Endodermal cell (in vitro differentiated cells): ENCODE data around the gene ST7. TPM values are rescaled to one million over a fixed set of nuclear protein-coding genes. Genes with fewer than 3 reads are reported as not detected.

Source experiments
- DNase-seq: peaks from one replicate; pipeline ENCODE4 v3.0.0-alpha.2; 2017
- H3K27ac ChIP-seq: 2 replicates; pipeline ENCODE4 v1.5.1; 2013; ENCODE audit warnings: mild to moderate bottlenecking, low read depth, low read length, moderate library complexity
- H3K27me3 ChIP-seq: 2 replicates; pipeline ENCODE4 v1.6.1; 2013; ENCODE audit warnings: mild to moderate bottlenecking, low read length, moderate library complexity; ENCODE audit not compliant: insufficient read depth, control insufficient read depth, poor library complexity, severe bottlenecking
- H3K36me3 ChIP-seq: 2 replicates; pipeline ENCODE4 v1.7.0; 2013; ENCODE audit warnings: mild to moderate bottlenecking, low read length, moderate library complexity; ENCODE audit not compliant: control insufficient read depth, insufficient read depth
- H3K4me1 ChIP-seq: one replicate; pipeline ENCODE4 v1.7.0; 2013; ENCODE audit warnings: low read length; ENCODE audit not compliant: control insufficient read depth, insufficient read depth
- H3K4me3 ChIP-seq: 2 replicates; pipeline ENCODE4 v1.5.1; 2013; ENCODE audit warnings: mild to moderate bottlenecking, low read length, moderate library complexity
- H3K9ac ChIP-seq: 2 replicates; pipeline ENCODE4 v1.6.1; 2013; ENCODE audit warnings: mild to moderate bottlenecking, low read length, moderate library complexity; ENCODE audit not compliant: poor library complexity, severe bottlenecking; ENCODE audit errors: extremely low read depth
- H3K9me3 ChIP-seq: 2 replicates; pipeline ENCODE4 v1.6.1; 2013; ENCODE audit warnings: mild to moderate bottlenecking, low read length, moderate library complexity; ENCODE audit not compliant: control insufficient read depth
- H3K27ac Mint-ChIP-seq: 2 replicates; pipeline ENCODE4 v1.8.0; 2020; ENCODE audit warnings: mixed read lengths
- H3K27me3 Mint-ChIP-seq: 2 replicates; pipeline ENCODE4 v1.8.0; 2021; ENCODE audit warnings: mild to moderate bottlenecking, mixed read lengths; ENCODE audit not compliant: insufficient read depth
- H3K36me3 Mint-ChIP-seq: 2 replicates; pipeline ENCODE4 v1.8.0; 2020; ENCODE audit warnings: low read depth, mixed read lengths
- H3K4me1 Mint-ChIP-seq: 2 replicates; pipeline ENCODE4 v1.8.0; 2020; ENCODE audit warnings: mixed read lengths
- H3K4me3 Mint-ChIP-seq: 2 replicates; pipeline ENCODE4 v1.8.0; 2020; ENCODE audit warnings: mild to moderate bottlenecking, moderate library complexity, mixed read lengths
- H3K9me3 Mint-ChIP-seq: 2 replicates; pipeline ENCODE4 v1.8.0; 2020; ENCODE audit warnings: mild to moderate bottlenecking, mixed read lengths
- WGBS, 2 experiments: methylation state at CpG; one replicate each; pipeline versions ENCODE4 v1.1.5 to v1.1.7; 2013; ENCODE audit warnings: missing lambda C conversion rate in 2 of 2, mixed read lengths in 1 of 2; ENCODE audit not compliant: insufficient coverage in 1 of 2, insufficient read length in 1 of 2; 5-methylcytosine and 5-hydroxymethylcytosine counted together
- total RNA-seq, 2 donors: library from RNA; stranded (reverse); fragmentation: NEBNext Ultra II Directional in 1 of 2; extraction: Animal tissue kit (Norgen Biotek cat#: 25700) in 1 of 2; gene quantifications; 2 replicates in 1 of 2; 3 replicates in 1 of 2; pipeline ENCODE4 v1.2.1, GENCODE V29; 2021
- TF ChIP-seq, protein P1 (sequence below): fragments of 200-600 bp; sonication (generic); conservative IDR thresholded peaks from 2 replicates; pipeline ENCODE4 v1.5.0; 2021; ENCODE audit warnings: antibody characterized with exemption, mild to moderate bottlenecking

ST7 gene
- total RNA-seq, 2 donors from 2014 or later, result 6.4 to 8.9 TPM

DNA sequence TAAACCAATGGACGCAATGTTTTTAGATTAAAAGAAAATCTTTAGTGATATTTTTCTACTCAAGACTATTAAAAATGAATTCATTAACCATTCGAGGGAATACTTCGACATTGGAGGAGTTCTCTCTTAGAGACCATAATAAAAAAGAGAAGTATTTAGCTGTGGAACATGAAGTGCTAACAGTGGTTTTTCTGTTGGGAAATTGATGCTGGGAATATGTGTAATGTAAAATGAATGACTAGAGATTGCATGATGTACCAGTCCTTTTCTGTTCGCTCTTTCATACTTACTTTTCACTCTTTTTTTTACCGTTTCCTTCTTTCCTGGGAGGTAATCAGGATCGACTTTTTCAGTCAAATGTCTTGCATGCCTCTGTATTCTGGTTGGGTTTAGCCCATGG, 41.3 kb downstream of the ST7 start:
- H3K4me3 ChIP-seq, result no peak overlapping the region
- Mint-ChIP-seq H3K27me3 (peaks cover 5% of the 10 kb centered on the region), H3K27ac (no peak overlapping the region), H3K4me3 (no peak overlapping the region), H3K9me3 (peaks cover 50% of the 10 kb centered on the region), H3K4me1 (no peaks in the 10 kb centered on the region), H3K36me3 (peaks cover 29% of the 10 kb centered on the region)
- 80 to 93% methylated on average over 1 to 6 of the region's 6 CpGs for WGBS, 2 experiments
- peaks cover 31% of the 10 kb centered on the region for H3K9me3 ChIP-seq
- TF ChIP-seq, protein P1, sequence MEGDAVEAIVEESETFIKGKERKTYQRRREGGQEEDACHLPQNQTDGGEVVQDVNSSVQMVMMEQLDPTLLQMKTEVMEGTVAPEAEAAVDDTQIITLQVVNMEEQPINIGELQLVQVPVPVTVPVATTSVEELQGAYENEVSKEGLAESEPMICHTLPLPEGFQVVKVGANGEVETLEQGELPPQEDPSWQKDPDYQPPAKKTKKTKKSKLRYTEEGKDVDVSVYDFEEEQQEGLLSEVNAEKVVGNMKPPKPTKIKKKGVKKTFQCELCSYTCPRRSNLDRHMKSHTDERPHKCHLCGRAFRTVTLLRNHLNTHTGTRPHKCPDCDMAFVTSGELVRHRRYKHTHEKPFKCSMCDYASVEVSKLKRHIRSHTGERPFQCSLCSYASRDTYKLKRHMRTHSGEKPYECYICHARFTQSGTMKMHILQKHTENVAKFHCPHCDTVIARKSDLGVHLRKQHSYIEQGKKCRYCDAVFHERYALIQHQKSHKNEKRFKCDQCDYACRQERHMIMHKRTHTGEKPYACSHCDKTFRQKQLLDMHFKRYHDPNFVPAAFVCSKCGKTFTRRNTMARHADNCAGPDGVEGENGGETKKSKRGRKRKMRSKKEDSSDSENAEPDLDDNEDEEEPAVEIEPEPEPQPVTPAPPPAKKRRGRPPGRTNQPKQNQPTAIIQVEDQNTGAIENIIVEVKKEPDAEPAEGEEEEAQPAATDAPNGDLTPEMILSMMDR, result no peak
- H3K4me1 ChIP-seq, result no peaks in the 10 kb centered on the region
- H3K36me3 ChIP-seq, result no peaks in the 10 kb centered on the region
- H3K9ac ChIP-seq, result no peak overlapping the region
- no peak overlapping the region for H3K27ac ChIP-seq
- no peak for DNase-seq
- H3K27me3 ChIP-seq, result no peaks in the 10 kb centered on the region

DNA sequence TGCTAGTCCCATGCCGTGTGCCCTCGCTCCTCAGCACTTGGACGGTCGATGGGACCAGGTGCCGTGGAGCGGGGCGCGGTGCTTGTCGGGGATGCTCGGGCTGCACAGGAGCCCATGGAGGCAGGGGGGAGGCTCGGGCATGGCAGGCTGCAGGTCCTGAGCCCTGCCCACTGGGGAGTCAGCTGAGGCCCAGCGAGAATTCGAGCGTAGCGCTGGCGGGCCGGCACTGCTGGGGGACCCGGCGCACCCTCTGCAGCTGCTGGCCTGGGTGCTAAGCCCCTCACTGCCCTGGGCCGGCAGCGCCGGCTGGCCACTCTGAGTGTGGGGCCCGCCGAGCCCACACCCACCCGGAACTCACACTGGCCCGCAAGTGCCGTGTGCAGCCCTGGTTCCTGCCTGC, 44.7 kb downstream of the ST7 start:
- 96 to 100% methylated on average over 10 to 27 of the region's 27 CpGs for WGBS, 2 experiments
- H3K9ac ChIP-seq, result no peak overlapping the region

DNA sequence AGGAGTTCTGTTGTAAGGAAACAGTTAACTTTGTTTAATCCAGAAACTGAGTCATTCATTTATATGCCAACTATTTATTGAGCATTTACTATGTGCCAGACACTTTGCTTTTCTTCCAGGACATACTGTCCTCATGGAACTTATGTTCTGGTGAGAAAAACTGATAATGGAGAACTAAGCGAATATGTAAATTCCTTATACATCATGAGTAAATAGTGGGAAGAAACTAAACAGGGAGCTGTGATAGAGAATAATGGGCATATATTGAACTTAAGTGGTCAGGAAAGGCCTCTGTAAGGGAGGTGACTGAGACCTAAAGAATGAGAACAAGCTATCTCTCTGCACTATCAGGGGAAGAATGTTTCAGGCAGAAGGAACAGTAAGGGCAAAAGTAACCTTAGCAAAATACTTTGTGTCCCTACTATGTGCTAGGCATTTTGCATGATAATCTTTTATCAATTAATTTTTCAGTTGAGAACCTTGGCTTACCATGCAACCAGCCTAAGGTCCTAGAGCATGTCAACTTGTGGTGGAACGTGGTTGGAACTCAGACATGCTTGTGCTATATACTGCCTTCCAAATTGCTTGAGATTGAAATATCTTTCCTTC, 45.4 kb downstream of the ST7 start:
- Histone ChIP-seq H3K4me1 (no peaks in the 10 kb centered on the region), H3K9me3 (peaks cover 12% of the 10 kb centered on the region), H3K27me3 (peaks cover 4% of the 10 kb centered on the region), H3K27ac (no peak overlapping the region), H3K9ac (no peak overlapping the region), H3K36me3 (no peaks in the 10 kb centered on the region), H3K4me3 (no peak overlapping the region)
- 71 to 87% methylated on average over 1 to 2 of the region's 2 CpGs for WGBS, 2 experiments
- TF ChIP-seq, protein P1, result no peak
- peaks cover 9% of the 10 kb centered on the region for H3K36me3 Mint-ChIP-seq
- H3K4me1 Mint-ChIP-seq, result no peaks in the 10 kb centered on the region
- H3K9me3 Mint-ChIP-seq, result peaks cover 18% of the 10 kb centered on the region
- H3K27me3 Mint-ChIP-seq, result no peaks in the 10 kb centered on the region
- H3K27ac Mint-ChIP-seq, result no peak overlapping the region
- DNase-seq, result no peak
- no peak overlapping the region for H3K4me3 Mint-ChIP-seq

More for the DNA sequence above, 44.7 kb downstream of the ST7 start:
- no peaks in the 10 kb centered on the region for H3K4me1 Mint-ChIP-seq
- H3K9me3 ChIP-seq, result peaks cover 12% of the 10 kb centered on the region
- H3K27me3 ChIP-seq, result no peaks in the 10 kb centered on the region
- H3K36me3 ChIP-seq, result no peaks in the 10 kb centered on the region
- peaks cover 2% of the 10 kb centered on the region for H3K27me3 Mint-ChIP-seq
- H3K9me3 Mint-ChIP-seq, result peaks cover 22% of the 10 kb centered on the region
- no peak for DNase-seq
- no peak overlapping the region for H3K27ac ChIP-seq
- H3K36me3 Mint-ChIP-seq, result peaks cover 15% of the 10 kb centered on the region
- no peak overlapping the region for H3K4me3 Mint-ChIP-seq
- H3K4me1 ChIP-seq, result no peaks in the 10 kb centered on the region
- TF ChIP-seq, protein P1, result no peak
- no peak overlapping the region for H3K27ac Mint-ChIP-seq
- no peak overlapping the region for H3K4me3 ChIP-seq
